ENCODE results near the gene SH3BP4.

SH3BP4 gene

GRCh38 chr2:234945339-234945873, 6.4 kb upstream of the SH3BP4 start:
- DNase-seq (ENCODE audit: low read depth), result no peak

GRCh38 chr2:234947556-234947955, 4.3 kb upstream of the SH3BP4 start:
- DNase-seq (ENCODE audit: low read depth), result no peak

GRCh38 chr2:234949762-234950434, 1.9 kb upstream of the SH3BP4 start:
- peak; percentile 99 for DNase-seq (ENCODE audit: low read depth)

- no peak for DNase-seq (ENCODE audit: low read depth)
These were observed 1.4 kb upstream of the SH3BP4 start for GRCh38 chr2:234950435-234950729.

GRCh38 chr2:234950730-234951663, 820 bp upstream of the SH3BP4 start:
- peak; percentile 64 for DNase-seq (ENCODE audit: low read depth)

GRCh38 chr2:234952270-234953115, 676 bp downstream of the SH3BP4 start:
- DNase-seq (ENCODE audit: low read depth), result no peak

- no peak for DNase-seq (ENCODE audit: low read depth)
These were observed 1.6 kb downstream of the SH3BP4 start for GRCh38 chr2:234953116-234954031.

- no peak for DNase-seq (ENCODE audit: low read depth)
These were observed 2.8 kb downstream of the SH3BP4 start for GRCh38 chr2:234954551-234954992.

- no peak for DNase-seq (ENCODE audit: low read depth)
These were observed 3.3 kb downstream of the SH3BP4 start for GRCh38 chr2:234955091-234955591.

- no peak for DNase-seq (ENCODE audit: low read depth)
These were observed 4.2 kb downstream of the SH3BP4 start for GRCh38 chr2:234955971-234956509.

- DNase-seq (ENCODE audit: low read depth), result no peak
These were observed 6.0 kb downstream of the SH3BP4 start for GRCh38 chr2:234957834-234958135.

GRCh38 chr2:234958311-234958710, 6.5 kb downstream of the SH3BP4 start:
- no peak for DNase-seq (ENCODE audit: low read depth)

GRCh38 chr2:234958746-234959395, 7.1 kb downstream of the SH3BP4 start:
- no peak for DNase-seq (ENCODE audit: low read depth)

- DNase-seq (ENCODE audit: low read depth), result peak; percentile 53
These were observed 8.6 kb downstream of the SH3BP4 start for GRCh38 chr2:234960175-234961088.

GRCh38 chr2:234961784-234962183, 10.0 kb downstream of the SH3BP4 start:
- DNase-seq (ENCODE audit: low read depth), result no peak

- DNase-seq (ENCODE audit: low read depth), result peak; percentile 73
These were observed 12.2 kb downstream of the SH3BP4 start for GRCh38 chr2:234963773-234964615.

- DNase-seq (ENCODE audit: low read depth), result no peak
These were observed 13.0 kb downstream of the SH3BP4 start for GRCh38 chr2:234964631-234965461.

Data from fibroblast of gingiva (primary cell).